OCI-LY7 (cell line): ENCODE data around the gene ALG6.

ENCODE experiments used
- CTCF ChIP-seq: fragments of 200-600 bp; sonication (generic); conservative IDR thresholded peaks from 2 replicates; pipeline ENCODE4 v1.5.1; 2014; ENCODE audit warnings: mild to moderate bottlenecking, antibody characterized with exemption, low read length, moderate library complexity, mixed read lengths
- EZH2phosphoT487 ChIP-seq: fragments of 200-600 bp; sonication (generic); IDR thresholded peaks from 2 replicates; pipeline ENCODE4 v1.6.1; 2018; ENCODE audit warnings: low read depth, borderline replicate concordance, mild to moderate bottlenecking, mixed run types, antibody characterized with exemption, low read length, moderate library complexity, mixed read lengths

GRCh38 chr1:63362073-63362472 lies 5.4 kb upstream of the ALG6 start:
- TF ChIP-seq CTCF (no peak), EZH2phosphoT487 (no peak)
